HFFc6 (cell line): ENCODE measurements around the gene POLR3H. TPM values are rescaled to one million over a fixed set of nuclear protein-coding genes. Genes with fewer than 3 reads are reported as not detected.

Source experiments
- DNase-seq: peaks from one replicate; pipeline ENCODE4 v3.0.0-alpha.2; 2018
- H3K27ac Mint-ChIP-seq: 2 replicates; pipeline ENCODE4 v1.8.0; 2020; ENCODE audit warnings: mild to moderate bottlenecking, mixed read lengths
- H3K27me3 Mint-ChIP-seq: 2 replicates; pipeline ENCODE4 v1.8.0; 2021; ENCODE audit warnings: mild to moderate bottlenecking, moderate library complexity, mixed read lengths; ENCODE audit not compliant: insufficient read depth
- H3K36me3 Mint-ChIP-seq: 2 replicates; pipeline ENCODE4 v1.8.0; 2021; ENCODE audit warnings: low read depth, mixed read lengths
- H3K4me1 Mint-ChIP-seq: 2 replicates; pipeline ENCODE4 v1.8.0; 2020; ENCODE audit warnings: low read depth, mixed read lengths
- H3K4me3 Mint-ChIP-seq: 2 replicates; pipeline ENCODE4 v1.8.0; 2020; ENCODE audit warnings: mild to moderate bottlenecking, moderate library complexity, mixed read lengths
- H3K9me3 Mint-ChIP-seq: 2 replicates; pipeline ENCODE4 v1.8.0; 2020; ENCODE audit warnings: mild to moderate bottlenecking, mixed read lengths
- total RNA-seq, 6 experiments: library from RNA; stranded (reverse); fragmentation: NEBNext Ultra II Directional; extraction: Animal tissue kit (Norgen Biotek cat#: 25700); gene quantifications; 2 replicates in 1 of 6; 3 replicates in 5 of 6; pipeline ENCODE4 v1.2.3, GENCODE V29; 2021
- TF ChIP-seq, protein P1 (sequence below): fragments of 200-600 bp; sonication (generic); IDR thresholded peaks from 2 replicates; pipeline ENCODE4 v1.5.0; 2021; ENCODE audit warnings: antibody characterized with exemption, mild to moderate bottlenecking

POLR3H gene
- total RNA-seq, 6 experiments from 2014 or later, result 50.9 to 72.1 (median 56.0) TPM

- no peak for DNase-seq
- Mint-ChIP-seq H3K4me3 (no peak overlapping the region), H3K9me3 (no peaks in the 10 kb centered on the region), H3K27me3 (peaks cover 5% of the 10 kb centered on the region), H3K36me3 (0 out of 2 replicates have a peak, but pooled peaks cover 2% of the 10 kb centered on the region), H3K4me1 (no peaks in the 10 kb centered on the region), H3K27ac (no peak overlapping the region)
- TF ChIP-seq, protein P1, sequence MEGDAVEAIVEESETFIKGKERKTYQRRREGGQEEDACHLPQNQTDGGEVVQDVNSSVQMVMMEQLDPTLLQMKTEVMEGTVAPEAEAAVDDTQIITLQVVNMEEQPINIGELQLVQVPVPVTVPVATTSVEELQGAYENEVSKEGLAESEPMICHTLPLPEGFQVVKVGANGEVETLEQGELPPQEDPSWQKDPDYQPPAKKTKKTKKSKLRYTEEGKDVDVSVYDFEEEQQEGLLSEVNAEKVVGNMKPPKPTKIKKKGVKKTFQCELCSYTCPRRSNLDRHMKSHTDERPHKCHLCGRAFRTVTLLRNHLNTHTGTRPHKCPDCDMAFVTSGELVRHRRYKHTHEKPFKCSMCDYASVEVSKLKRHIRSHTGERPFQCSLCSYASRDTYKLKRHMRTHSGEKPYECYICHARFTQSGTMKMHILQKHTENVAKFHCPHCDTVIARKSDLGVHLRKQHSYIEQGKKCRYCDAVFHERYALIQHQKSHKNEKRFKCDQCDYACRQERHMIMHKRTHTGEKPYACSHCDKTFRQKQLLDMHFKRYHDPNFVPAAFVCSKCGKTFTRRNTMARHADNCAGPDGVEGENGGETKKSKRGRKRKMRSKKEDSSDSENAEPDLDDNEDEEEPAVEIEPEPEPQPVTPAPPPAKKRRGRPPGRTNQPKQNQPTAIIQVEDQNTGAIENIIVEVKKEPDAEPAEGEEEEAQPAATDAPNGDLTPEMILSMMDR, result no peak
Observed at GRCh38 chr22:41571786-41572185, 27.5 kb upstream of the POLR3H start.

DNA sequence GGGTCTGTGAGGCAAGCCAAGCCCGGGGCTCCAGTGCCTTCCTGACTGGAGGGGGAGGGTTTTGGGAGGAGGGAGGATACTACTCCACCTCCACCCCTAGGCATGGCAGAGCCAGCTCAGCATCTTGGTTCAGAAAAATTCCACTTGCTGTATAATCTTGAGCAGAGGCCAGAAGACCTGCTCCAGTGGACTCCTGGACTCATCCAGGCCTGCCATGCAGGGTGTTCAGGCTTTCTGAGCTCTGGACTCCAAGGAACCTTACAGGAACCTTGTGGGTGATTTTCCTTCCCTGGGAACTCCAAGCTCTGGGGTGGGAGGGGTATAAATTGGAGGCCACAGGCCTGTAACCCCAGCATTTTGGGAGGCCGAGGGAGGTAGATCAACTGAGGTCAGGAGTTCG is 26.0 kb upstream of the POLR3H start:
- H3K9me3 Mint-ChIP-seq, result no peaks in the 10 kb centered on the region
- H3K4me3 Mint-ChIP-seq, result no peak overlapping the region
- no peak overlapping the region for H3K27ac Mint-ChIP-seq
- H3K27me3 Mint-ChIP-seq, result peaks cover 2% of the 10 kb centered on the region
- no peaks in the 10 kb centered on the region for H3K36me3 Mint-ChIP-seq
- no peak for DNase-seq
- peaks cover 8% of the 10 kb centered on the region for H3K4me1 Mint-ChIP-seq
- TF ChIP-seq, protein P1, result no peak

DNA sequence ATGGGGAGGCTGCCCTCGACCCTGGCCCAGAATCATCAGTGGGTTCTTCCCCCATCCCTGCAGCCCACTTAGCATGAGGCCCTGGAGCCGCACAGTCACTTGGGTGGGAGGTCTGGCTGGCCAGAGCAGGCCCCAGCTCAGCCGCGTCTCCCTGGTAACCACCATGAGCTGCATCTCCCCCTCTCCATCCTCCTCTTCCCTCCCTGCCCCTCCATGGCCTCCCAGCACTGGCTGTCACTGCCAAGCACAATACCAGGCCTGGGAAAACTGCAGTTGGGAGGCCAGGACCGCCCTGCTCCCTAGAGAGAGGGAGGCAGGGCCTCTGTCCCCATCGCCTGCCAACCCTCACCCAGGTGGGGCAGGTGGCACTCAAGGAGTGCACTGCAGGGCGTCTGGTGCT is 24.5 kb upstream of the POLR3H start:
- Mint-ChIP-seq H3K4me3 (no peak overlapping the region), H3K27me3 (peaks cover 5% of the 10 kb centered on the region)

GRCh38 chr22:41567512-41567768 is 23.2 kb upstream of the POLR3H start:
- Mint-ChIP-seq H3K4me3 (no peak overlapping the region), H3K4me1 (peaks cover 33% of the 10 kb centered on the region), H3K27me3 (peaks cover 5% of the 10 kb centered on the region), H3K9me3 (no peaks in the 10 kb centered on the region), H3K36me3 (no peaks in the 10 kb centered on the region), H3K27ac (no peak overlapping the region)
- DNase-seq, result no peak
- TF ChIP-seq, protein P1, result no peak

More for the DNA sequence above, 24.5 kb upstream of the POLR3H start:
- DNase-seq, result no peak
- no peak overlapping the region for H3K27ac Mint-ChIP-seq
- TF ChIP-seq, protein P1, result no peak
- H3K9me3 Mint-ChIP-seq, result no peaks in the 10 kb centered on the region
- no peaks in the 10 kb centered on the region for H3K36me3 Mint-ChIP-seq
- peaks cover 19% of the 10 kb centered on the region for H3K4me1 Mint-ChIP-seq

DNA sequence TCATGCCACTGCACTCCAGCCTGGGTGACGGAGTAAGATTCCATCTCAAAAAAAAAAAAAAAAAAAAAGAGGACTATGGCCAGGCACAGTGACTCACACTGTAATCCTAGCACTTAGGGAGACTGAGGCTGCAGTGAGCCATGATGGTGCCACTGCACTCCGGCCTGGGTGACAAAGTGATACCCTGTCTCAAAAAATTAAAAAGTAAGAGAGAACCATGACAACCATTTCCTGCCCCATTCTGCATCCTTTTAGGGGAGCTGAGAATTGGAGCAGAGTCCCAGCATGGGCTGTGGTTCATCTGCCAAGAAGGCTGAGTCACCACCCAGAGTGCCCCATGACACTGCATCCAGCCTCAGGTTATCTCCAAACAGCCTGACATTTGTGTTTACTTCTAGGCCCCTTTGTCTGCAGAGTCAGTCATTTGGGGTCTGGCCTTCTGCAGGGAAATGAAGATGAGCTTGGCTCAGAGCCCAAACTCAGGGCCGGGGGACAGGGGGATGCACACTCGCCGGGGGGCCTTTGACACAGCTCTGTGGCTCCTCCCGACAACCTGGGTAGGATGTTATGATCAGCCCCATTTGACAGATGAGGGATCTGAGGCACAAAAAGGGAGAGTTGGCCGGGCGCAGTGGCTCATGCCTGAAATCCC is 21.3 kb upstream of the POLR3H start:
- H3K27ac Mint-ChIP-seq, result peak overlapping the region; percentile 96
- H3K4me3 Mint-ChIP-seq, result peak overlapping the region; percentile 30; the same call in 1 of the 2 replicates
- TF ChIP-seq, protein P1, result no peak
- H3K36me3 Mint-ChIP-seq, result no peaks in the 10 kb centered on the region
- peaks cover 5% of the 10 kb centered on the region for H3K27me3 Mint-ChIP-seq
- H3K4me1 Mint-ChIP-seq, result peaks cover 52% of the 10 kb centered on the region
- peak; percentile 84 for DNase-seq
- no peaks in the 10 kb centered on the region for H3K9me3 Mint-ChIP-seq
